ENCODE measurements around the gene KRT39. TPM values are rescaled to one million over a fixed set of nuclear protein-coding genes. Genes with fewer than 3 reads are reported as not detected.

Gene KRT39
- total and polyA plus RNA-seq, 2 donors (not counting 3 experiments of a cell fraction or from before 2014, with no cell fraction given), result not detected

DNA sequence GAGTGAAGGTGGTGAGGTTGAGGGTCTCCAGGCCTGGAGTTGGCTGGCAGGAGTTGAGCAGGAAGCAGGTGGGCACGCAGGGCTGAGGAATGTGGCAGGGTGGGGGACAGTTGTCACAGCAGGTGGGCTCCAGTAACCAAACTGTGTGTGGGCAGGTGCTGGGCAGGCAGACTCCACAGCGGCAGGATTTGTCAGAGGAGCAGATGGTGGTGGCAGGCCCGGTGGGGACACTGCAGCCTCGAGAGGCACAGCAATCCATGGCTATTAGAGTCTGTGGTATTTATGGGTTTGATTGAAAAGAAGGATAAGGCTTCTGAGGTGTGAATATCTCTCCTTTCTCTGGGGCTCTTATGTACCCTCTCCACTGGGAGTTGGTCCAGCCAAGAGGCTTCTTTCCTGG is 27.1 kb upstream of the KRT39 start, which contains the start of gene KRTAP3-3:
Gene KRTAP3-3, minus strand, starts transcription at position 326 of the 400 bp plus-strand sequence. Its CDS starts 67 bp downstream, at position 259.
- H3K36me3 ChIP-seq (ENCODE audit: control insufficient read depth in 2 of 2, extremely low read depth in 1 of 2, insufficient read depth in 2 of 2, low read length in 2 of 2), result no peaks in the 10 kb centered on the region
- peaks cover 2 to 3% of the 10 kb centered on the region in 2 experiments for H3K27me3 ChIP-seq (ENCODE audit: control insufficient read depth in 2 of 2, insufficient read depth in 2 of 2, low read length in 2 of 2)
- POLR2A ChIA-PET, result no interaction called here
- H2AFZ ChIP-seq (ENCODE audit: low read depth, low read length), result no peak within 1 kb of the TSS
- H3K79me2 ChIP-seq (ENCODE audit: control insufficient read depth, insufficient read depth, low read length), result no peaks in the 10 kb centered on the region
- no peaks in the 10 kb centered on the region for H3K9me3 ChIP-seq (replicated peaks; ENCODE audit: control insufficient read depth, insufficient read depth, low read length)
- CTCF ChIA-PET, result interaction anchor here (1.4 kb wide), 1 partner anchor 30 kb away, joined by 3 read pairs; no protein-coding TSS in a partner anchor
- intact Hi-C loops (cut with micrococcal nuclease), result no loop called here
- no peaks in the 10 kb centered on the region for H3K9me1 ChIP-seq (replicated peaks; ENCODE audit: control insufficient read depth, extremely low read depth, insufficient read depth, low read length)
- FAIRE-seq, result no peak
- H3K4me1 ChIP-seq (ENCODE audit: control insufficient read depth, extremely low read depth, insufficient read depth, low read length), result no peaks in the 10 kb centered on the region
- dilution Hi-C loops (cut with MboI; ENCODE audit: extremely low pct_ligation_motif_present, low sequenced_read_pairs), result no loop called here
- no TSS peak for BruUV-seq (replicated peaks)
- DNase-seq (ENCODE audit: low read depth, low spot score), result no peak
- H3K4me3 ChIP-seq (replicated peaks in 1 of 3; ENCODE audit: insufficient read depth in 1 of 3, low read depth in 1 of 3, low read length in 3 of 3), result no peak within 1 kb of the TSS
- H3K4me2 ChIP-seq (ENCODE audit: insufficient read depth, low read length), result no peak within 1 kb of the TSS
- no peaks in the 10 kb centered on the region for H4K20me1 ChIP-seq (replicated peaks; ENCODE audit: control insufficient read depth, extremely low read depth, insufficient read depth, low read length)
- H3K27ac ChIP-seq (ENCODE audit: insufficient read depth, low read depth, low read length), result no peak within 1 kb of the TSS
- TF ChIP-seq MYC (IDR thresholded peaks at IDR 0.05; ENCODE audit: low read depth, low read length), result no peak
- TF ChIP-seq POLR2A (IDR thresholded peaks at IDR 0.05; ENCODE audit: low read depth, low read length), result no peak
- TF ChIP-seq CTCF (IDR thresholded peaks at IDR 0.05; ENCODE audit: extremely low read depth in 1 of 2, insufficient read depth in 1 of 2, low read depth in 1 of 2, low read length in 2 of 2), result no peak
- TF ChIP-seq GATA2 (IDR thresholded peaks at IDR 0.05; ENCODE audit: insufficient read depth, insufficient read length, low read depth, low read length), result no peak
- no peak within 1 kb of the TSS for H3K9ac ChIP-seq (replicated peaks; ENCODE audit: extremely low read depth, insufficient read depth, low read length)

DNA sequence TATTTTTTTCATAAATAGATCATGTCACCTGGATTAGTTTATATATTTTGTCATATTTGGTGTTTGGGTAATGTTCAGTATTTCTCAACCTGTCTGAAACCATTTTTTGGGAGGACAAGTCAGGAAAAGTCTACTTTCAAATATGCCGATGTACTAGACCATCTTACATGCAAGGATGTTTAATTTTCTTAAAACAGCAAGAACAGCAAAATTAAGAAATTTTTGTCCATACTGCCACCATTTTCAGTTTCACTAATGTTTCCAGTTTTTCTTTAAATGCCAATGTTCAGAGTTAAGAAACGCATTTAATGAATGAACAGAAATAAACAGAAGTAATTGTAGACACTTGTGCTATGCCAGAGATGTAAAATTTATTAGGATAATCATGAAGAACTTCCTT is 26.3 kb upstream of the KRT39 start:
- Histone ChIP-seq H3K9me1 (replicated peaks; ENCODE audit: control insufficient read depth, extremely low read depth, insufficient read depth, low read length) (no peaks in the 10 kb centered on the region), H3K36me3 (ENCODE audit: control insufficient read depth in 2 of 2, extremely low read depth in 1 of 2, insufficient read depth in 2 of 2, low read length in 2 of 2) (no peaks in the 10 kb centered on the region), H4K20me1 (replicated peaks; ENCODE audit: control insufficient read depth, extremely low read depth, insufficient read depth, low read length) (no peaks in the 10 kb centered on the region), H3K27me3 (ENCODE audit: control insufficient read depth in 2 of 2, insufficient read depth in 2 of 2, low read length in 2 of 2) (peaks cover 2 to 3% of the 10 kb centered on the region in 2 experiments), H3K27ac (ENCODE audit: insufficient read depth, low read depth, low read length) (no peak overlapping the region), H3K79me2 (ENCODE audit: control insufficient read depth, insufficient read depth, low read length) (no peaks in the 10 kb centered on the region), H3K4me1 (ENCODE audit: control insufficient read depth, extremely low read depth, insufficient read depth, low read length) (no peaks in the 10 kb centered on the region), H3K4me3 (replicated peaks in 1 of 3; ENCODE audit: insufficient read depth in 1 of 3, low read depth in 1 of 3, low read length in 3 of 3) (no peak overlapping the region), H3K9me3 (replicated peaks; ENCODE audit: control insufficient read depth, insufficient read depth, low read length) (no peaks in the 10 kb centered on the region), H3K4me2 (ENCODE audit: insufficient read depth, low read length) (no peak overlapping the region), H2AFZ (ENCODE audit: low read depth, low read length) (no peak overlapping the region), H3K9ac (replicated peaks; ENCODE audit: extremely low read depth, insufficient read depth, low read length) (no peak overlapping the region)
- intact Hi-C loops (cut with micrococcal nuclease) (no loop called here), dilution Hi-C loops (cut with MboI; ENCODE audit: extremely low pct_ligation_motif_present, low sequenced_read_pairs) (no loop called here)
- no TSS peak for BruUV-seq (replicated peaks)
- TF ChIP-seq EZH2 (IDR thresholded peaks at IDR 0.05; ENCODE audit: borderline replicate concordance, low read depth, low read length, severe bottlenecking) (no peak), POLR2AphosphoS5 (IDR thresholded peaks at IDR 0.05; ENCODE audit: insufficient read depth, low read depth, low read length) (no peak), GATA2 (IDR thresholded peaks at IDR 0.05; ENCODE audit: insufficient read depth, insufficient read length, low read depth, low read length) (no peak), MYC (IDR thresholded peaks at IDR 0.05; ENCODE audit: low read depth, low read length) (no peak), JUN (IDR thresholded peaks at IDR 0.05; ENCODE audit: borderline replicate concordance, insufficient read depth, insufficient read length, low read depth) (no peak), POLR2A (IDR thresholded peaks at IDR 0.05; ENCODE audit: low read depth, low read length) (no peak), CTCF (IDR thresholded peaks at IDR 0.05; ENCODE audit: extremely low read depth in 1 of 2, insufficient read depth in 1 of 2, low read depth in 1 of 2, low read length in 2 of 2) (no peak), FOS (IDR thresholded peaks at IDR 0.05; ENCODE audit: borderline replicate concordance, insufficient read depth, low read length) (no peak)
- TF ChIP-seq, protein P1, sequence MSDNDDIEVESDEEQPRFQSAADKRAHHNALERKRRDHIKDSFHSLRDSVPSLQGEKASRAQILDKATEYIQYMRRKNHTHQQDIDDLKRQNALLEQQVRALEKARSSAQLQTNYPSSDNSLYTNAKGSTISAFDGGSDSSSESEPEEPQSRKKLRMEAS (IDR thresholded peaks at IDR 0.05; ENCODE audit: insufficient read depth, insufficient read length), result no peak
- FAIRE-seq (no peak), DNase-seq (ENCODE audit: low read depth, low spot score) (no peak)
- ChIA-PET POLR2A (no interaction called here), CTCF (interaction anchor here (1.4 kb wide), 1 partner anchor 30 kb away, joined by 3 read pairs; no protein-coding TSS in a partner anchor)

Data from endothelial cell of umbilical vein (primary cell).